ENCODE results near the gene CLCN5.

The CLCN5 gene

GRCh38 chrX:50097071-50097470 lies 174.7 kb downstream of the CLCN5 start:
- H3K4me1 ChIP-seq (ENCODE audit: control insufficient read depth, low read length): no peaks in the 10 kb centered on the region
- TF ChIP-seq EZH2phosphoT487 (IDR thresholded peaks at IDR 0.05; ENCODE audit: borderline replicate concordance, low read length) (no peak), CTCF (IDR thresholded peaks at IDR 0.05; ENCODE audit: low read depth, low read length, poor library complexity, severe bottlenecking) (no peak)
- no peak overlapping the region for H3K4me2 ChIP-seq (ENCODE audit: low read length)
- H3F3A ChIP-seq (ENCODE audit: control insufficient read depth, insufficient read depth): no peaks in the 10 kb centered on the region
- no peaks in the 10 kb centered on the region for H3K9me2 ChIP-seq (replicated peaks; ENCODE audit: control insufficient read depth, low read length)
- no peaks in the 10 kb centered on the region for H3K27me3 ChIP-seq (ENCODE audit: control insufficient read depth, low read length)
- no peaks in the 10 kb centered on the region for H4K20me1 ChIP-seq (ENCODE audit: control insufficient read depth, insufficient read depth, low read depth, low read length)
- H3K27ac ChIP-seq (ENCODE audit: low read depth, low read length): no peak overlapping the region
- H3K4me3 ChIP-seq (ENCODE audit: low read length): no peak overlapping the region
- H3K79me2 ChIP-seq (ENCODE audit: control insufficient read depth, low read length): no peaks in the 10 kb centered on the region
- no peaks in the 10 kb centered on the region for H3K9me3 ChIP-seq (ENCODE audit: control insufficient read depth, insufficient read depth, low read length)
- H3K36me3 ChIP-seq (ENCODE audit: control insufficient read depth, low read length): no peaks in the 10 kb centered on the region

GRCh38 chrX:50098241-50098640 lies 175.8 kb downstream of the CLCN5 start:
- TF ChIP-seq EZH2phosphoT487 (IDR thresholded peaks at IDR 0.05; ENCODE audit: borderline replicate concordance, low read length) (no peak), CTCF (IDR thresholded peaks at IDR 0.05; ENCODE audit: low read depth, low read length, poor library complexity, severe bottlenecking) (no peak)
- no peaks in the 10 kb centered on the region for H3K9me2 ChIP-seq (replicated peaks; ENCODE audit: control insufficient read depth, low read length)

GRCh38 chrX:50098749-50099148 lies 176.4 kb downstream of the CLCN5 start:
- no peaks in the 10 kb centered on the region for H4K20me1 ChIP-seq (ENCODE audit: control insufficient read depth, insufficient read depth, low read depth, low read length)
- no peaks in the 10 kb centered on the region for H3K27me3 ChIP-seq (ENCODE audit: control insufficient read depth, low read length)
- no peaks in the 10 kb centered on the region for H3K9me3 ChIP-seq (ENCODE audit: control insufficient read depth, insufficient read depth, low read length)

More at GRCh38 chrX:50098241-50098640, 175.8 kb downstream of the CLCN5 start:
- H3K36me3 ChIP-seq (ENCODE audit: control insufficient read depth, low read length): no peaks in the 10 kb centered on the region
- no peaks in the 10 kb centered on the region for H3K4me1 ChIP-seq (ENCODE audit: control insufficient read depth, low read length)
- no peak overlapping the region for H3K27ac ChIP-seq (ENCODE audit: low read depth, low read length)
- no peaks in the 10 kb centered on the region for H3K9me3 ChIP-seq (ENCODE audit: control insufficient read depth, insufficient read depth, low read length)
- H3K79me2 ChIP-seq (ENCODE audit: control insufficient read depth, low read length): no peaks in the 10 kb centered on the region
- no peak overlapping the region for H3K4me2 ChIP-seq (ENCODE audit: low read length)
- H3K27me3 ChIP-seq (ENCODE audit: control insufficient read depth, low read length): no peaks in the 10 kb centered on the region
- no peaks in the 10 kb centered on the region for H3F3A ChIP-seq (ENCODE audit: control insufficient read depth, insufficient read depth)
- no peaks in the 10 kb centered on the region for H4K20me1 ChIP-seq (ENCODE audit: control insufficient read depth, insufficient read depth, low read depth, low read length)
- H3K4me3 ChIP-seq (ENCODE audit: low read length): no peak overlapping the region

More at GRCh38 chrX:50098749-50099148, 176.4 kb downstream of the CLCN5 start:
- no peak overlapping the region for H3K4me3 ChIP-seq (ENCODE audit: low read length)
- no peak overlapping the region for H3K27ac ChIP-seq (ENCODE audit: low read depth, low read length)
- no peaks in the 10 kb centered on the region for H3K36me3 ChIP-seq (ENCODE audit: control insufficient read depth, low read length)
- no peaks in the 10 kb centered on the region for H3K4me1 ChIP-seq (ENCODE audit: control insufficient read depth, low read length)
- TF ChIP-seq CTCF (IDR thresholded peaks at IDR 0.05; ENCODE audit: low read depth, low read length, poor library complexity, severe bottlenecking): no peak
- no peak for TF ChIP-seq EZH2phosphoT487 (IDR thresholded peaks at IDR 0.05; ENCODE audit: borderline replicate concordance, low read length)
- no peak overlapping the region for H3K4me2 ChIP-seq (ENCODE audit: low read length)
- no peaks in the 10 kb centered on the region for H3K9me2 ChIP-seq (replicated peaks; ENCODE audit: control insufficient read depth, low read length)
- no peaks in the 10 kb centered on the region for H3K79me2 ChIP-seq (ENCODE audit: control insufficient read depth, low read length)
- H3F3A ChIP-seq (ENCODE audit: control insufficient read depth, insufficient read depth): no peaks in the 10 kb centered on the region
